WERI-Rb-1 (cell line): ENCODE measurements around the gene RNF130.

Experiments used
- DNase-seq: peaks from one replicate; pipeline ENCODE4 v3.0.0-alpha.2; 2020
- H3K27ac ChIP-seq: fragments of 250-450 bp; sonication (Bioruptor Pico); 2 replicates; pipeline ENCODE4 v1.5.1; 2020; ENCODE audit warnings: mild to moderate bottlenecking, moderate library complexity
- H3K27me3 ChIP-seq: fragments of 250-450 bp; sonication (Bioruptor Pico); 2 replicates; pipeline ENCODE4 v1.5.1; 2021; ENCODE audit warnings: mild to moderate bottlenecking, low read depth, moderate library complexity; ENCODE audit not compliant: insufficient read depth, severe bottlenecking
- H3K36me3 ChIP-seq: fragments of 250-450 bp; sonication (Bioruptor Pico); 2 replicates; pipeline ENCODE4 v1.5.1; 2020; ENCODE audit warnings: mild to moderate bottlenecking, moderate library complexity
- H3K4me3 ChIP-seq: 2 replicates; pipeline ENCODE4 v1.5.1; 2011; ENCODE audit warnings: low read depth, mild to moderate bottlenecking, control low read depth, low read length
- H3K9me3 ChIP-seq: fragments of 250-450 bp; sonication (Bioruptor Pico); 2 replicates; pipeline ENCODE4 v1.5.1; 2021; ENCODE audit warnings: mild to moderate bottlenecking, moderate library complexity; ENCODE audit not compliant: severe bottlenecking
- CTCF ChIP-seq: IDR thresholded peaks from 2 replicates; pipeline ENCODE4 v1.5.1; 2011; ENCODE audit warnings: low read depth, mild to moderate bottlenecking, control low read depth, inconsistent platforms, low read length

RNF130 gene

GRCh38 chr5:179986328-179986727, 85.2 kb downstream of the RNF130 start:
- Histone ChIP-seq H3K4me3 (no peak overlapping the region), H3K27ac (no peak overlapping the region), H3K36me3 (no peaks in the 10 kb centered on the region), H3K27me3 (no peaks in the 10 kb centered on the region), H3K9me3 (no peaks in the 10 kb centered on the region)
- no peak for DNase-seq
- no peak for TF ChIP-seq CTCF

- no peak for DNase-seq
- Histone ChIP-seq H3K27me3 (no peaks in the 10 kb centered on the region), H3K36me3 (peaks cover 22% of the 10 kb centered on the region)
Observed at GRCh38 chr5:179981636-179982035, 89.9 kb downstream of the RNF130 start.

GRCh38 chr5:179980767-179981166, 90.8 kb downstream of the RNF130 start:
- Histone ChIP-seq H3K27me3 (no peaks in the 10 kb centered on the region), H3K4me3 (no peak overlapping the region), H3K9me3 (no peaks in the 10 kb centered on the region), H3K36me3 (peaks cover 23% of the 10 kb centered on the region), H3K27ac (no peak overlapping the region)
- no peak for DNase-seq
- no peak for TF ChIP-seq CTCF

More at GRCh38 chr5:179981636-179982035, 89.9 kb downstream of the RNF130 start:
- no peaks in the 10 kb centered on the region for H3K9me3 ChIP-seq
- no peak overlapping the region for H3K4me3 ChIP-seq
- no peak for TF ChIP-seq CTCF
- no peak overlapping the region for H3K27ac ChIP-seq

- DNase-seq = no peak
- H3K27me3 ChIP-seq = no peaks in the 10 kb centered on the region
- H3K36me3 ChIP-seq = peaks cover 31% of the 10 kb centered on the region
- no peak overlapping the region for H3K27ac ChIP-seq
- no peak overlapping the region for H3K4me3 ChIP-seq
- TF ChIP-seq CTCF = no peak
- H3K9me3 ChIP-seq = no peaks in the 10 kb centered on the region
Observed at GRCh38 chr5:179978792-179979191, 92.8 kb downstream of the RNF130 start.

- H3K9me3 ChIP-seq = no peaks in the 10 kb centered on the region
- peaks cover 31% of the 10 kb centered on the region for H3K36me3 ChIP-seq
- no peak overlapping the region for H3K27ac ChIP-seq
- no peak for DNase-seq
- no peak for TF ChIP-seq CTCF
- no peak overlapping the region for H3K4me3 ChIP-seq
- H3K27me3 ChIP-seq = no peaks in the 10 kb centered on the region
Observed at GRCh38 chr5:179975713-179976134, 95.8 kb downstream of the RNF130 start.

- no peak overlapping the region for H3K4me3 ChIP-seq
- peak overlapping the region; percentile 88 for H3K27ac ChIP-seq
- H3K27me3 ChIP-seq = no peaks in the 10 kb centered on the region
- H3K36me3 ChIP-seq = peaks cover 31% of the 10 kb centered on the region
- peak; percentile 61 for TF ChIP-seq CTCF
- H3K9me3 ChIP-seq = no peaks in the 10 kb centered on the region
- DNase-seq = peak; percentile 64
Observed at GRCh38 chr5:179974946-179975712, 96.4 kb downstream of the RNF130 start.
